Smooth muscle cell (in vitro differentiated cells): ENCODE data around the gene SAMD14. TPM values are rescaled to one million over a fixed set of nuclear protein-coding genes. Genes with fewer than 3 reads are reported as not detected.

Experiments
- DNase-seq: peaks from one replicate; lab custom pipeline; 2025; ENCODE audit not compliant: unreplicated experiment; lab: John Stamatoyannopoulos, UW
- H2AFZ ChIP-seq: fragments of 200-600 bp; sonication (generic); 2 replicates; pipeline ENCODE4 v1.6.0; 2016; ENCODE audit warnings: antibody characterized with exemption, low read depth, mild to moderate bottlenecking
- H3F3A ChIP-seq: fragments of 200-600 bp; sonication (generic); 2 replicates; pipeline ENCODE4 v1.6.0; 2017; ENCODE audit warnings: antibody characterized with exemption, low read depth
- H3K27ac ChIP-seq: fragments of 200-600 bp; sonication (generic); 2 replicates; pipeline ENCODE4 v1.5.1; 2016; ENCODE audit warnings: low read depth, mild to moderate bottlenecking
- H3K27me3 ChIP-seq: fragments of 200-600 bp; sonication (generic); 2 replicates; pipeline ENCODE4 v1.6.1; 2016; ENCODE audit warnings: low read depth, mild to moderate bottlenecking
- H3K36me3 ChIP-seq: fragments of 200-600 bp; sonication (generic); 2 replicates; pipeline ENCODE4 v1.5.1; 2016; ENCODE audit warnings: low read depth
- H3K4me1 ChIP-seq: fragments of 200-600 bp; sonication (generic); 2 replicates; pipeline ENCODE4 v1.5.1; 2016; ENCODE audit warnings: low read depth
- H3K4me2 ChIP-seq: fragments of 200-600 bp; sonication (generic); 2 replicates; pipeline ENCODE4 v1.6.0; 2016; ENCODE audit warnings: mild to moderate bottlenecking
- H3K4me3 ChIP-seq: fragments of 200-600 bp; sonication (generic); 2 replicates; pipeline ENCODE4 v1.5.1; 2016; ENCODE audit warnings: mild to moderate bottlenecking
- H3K79me2 ChIP-seq: fragments of 200-600 bp; sonication (generic); 2 replicates; pipeline ENCODE4 v1.6.0; 2016; ENCODE audit warnings: low read depth, mild to moderate bottlenecking
- H3K9ac ChIP-seq: fragments of 200-600 bp; sonication (generic); 2 replicates; pipeline ENCODE4 v1.6.0; 2016; ENCODE audit warnings: low read depth
- H3K9me3 ChIP-seq: fragments of 200-600 bp; sonication (generic); replicated peaks from 2 replicates; pipeline ENCODE4 v1.5.1; 2016; ENCODE audit warnings: low read depth
- H4K20me1 ChIP-seq: fragments of 200-600 bp; sonication (generic); 2 replicates; pipeline ENCODE4 v1.6.0; 2016; ENCODE audit warnings: low read depth
- CTCF ChIP-seq: fragments of 200-600 bp; sonication (generic); IDR thresholded peaks from 2 replicates; pipeline ENCODE4 v1.5.1; 2017; ENCODE audit warnings: borderline replicate concordance, mild to moderate bottlenecking, antibody characterized with exemption; ENCODE audit not compliant: insufficient read depth, poor library complexity, severe bottlenecking
- WGBS: methylation state at CpG from one replicate; pipeline ENCODE4 v1.1.7; 2016; ENCODE audit warnings: low lambda C conversion rate; 5-methylcytosine and 5-hydroxymethylcytosine counted together
- polyA plus RNA-seq: library from polyadenylated mRNA; unstranded; fragments of >200 nt; fragmentation: Nextera tagmentation; extraction: Ambion mirVana; gene quantifications from 2 replicates; pipeline ENCODE4 v1.2.1, GENCODE V29; 2016
- total RNA-seq: library from RNA; depleted of rRNA; stranded (reverse); fragments of >200 nt; gene quantifications from 2 replicates; pipeline ENCODE4 v1.2.3, GENCODE V29; 2014

Gene SAMD14
- total and polyA plus RNA-seq, 2 experiments from 2014 or later: 13.7 to 39.1 TPM

GRCh38 chr17:50139950-50140885 lies 10.3 kb upstream of the SAMD14 start:
- Histone ChIP-seq H3K4me1 (no peaks in the 10 kb centered on the region), H3K27ac (no peak overlapping the region), H3K79me2 (peaks cover 16% of the 10 kb centered on the region), H2AFZ (no peak overlapping the region), H3K4me2 (no peak overlapping the region), H3K4me3 (no peak overlapping the region), H3K36me3 (no peaks in the 10 kb centered on the region), H3K27me3 (no peaks in the 10 kb centered on the region), H3K9me3 (no peaks in the 10 kb centered on the region), H3K9ac (no peak overlapping the region), H3F3A (no peaks in the 10 kb centered on the region), H4K20me1 (peaks cover 91% of the 10 kb centered on the region)
- DNase-seq: peak; percentile 35
- TF ChIP-seq CTCF: peak; percentile 87
- WGBS: 44% methylated on average over 17 of the region's 19 CpGs

GRCh38 chr17:50139185-50139783 lies 9.3 kb upstream of the SAMD14 start:
- Histone ChIP-seq H3K9ac (no peak overlapping the region), H3K27ac (no peak overlapping the region), H4K20me1 (peaks cover 82% of the 10 kb centered on the region), H2AFZ (no peak overlapping the region), H3K4me2 (no peak overlapping the region), H3K27me3 (no peaks in the 10 kb centered on the region), H3K4me3 (no peak overlapping the region), H3K4me1 (no peaks in the 10 kb centered on the region), H3K36me3 (no peaks in the 10 kb centered on the region), H3K9me3 (no peaks in the 10 kb centered on the region), H3F3A (no peaks in the 10 kb centered on the region), H3K79me2 (peaks cover 11% of the 10 kb centered on the region)
- DNase-seq: no peak
- WGBS: 92% methylated on average over 15 of the region's 15 CpGs
- TF ChIP-seq CTCF: no peak

GRCh38 chr17:50137042-50137441 lies 7.1 kb upstream of the SAMD14 start:
- no peak overlapping the region for H2AFZ ChIP-seq
- H4K20me1 ChIP-seq: peaks cover 72% of the 10 kb centered on the region
- no peak for TF ChIP-seq CTCF
- 98% methylated on average over 4 of the region's 4 CpGs for WGBS
- no peak overlapping the region for H3K9ac ChIP-seq
- no peaks in the 10 kb centered on the region for H3K9me3 ChIP-seq
- H3K27me3 ChIP-seq: no peaks in the 10 kb centered on the region
- H3K4me2 ChIP-seq: no peak overlapping the region
- no peak for DNase-seq
- peaks cover 10% of the 10 kb centered on the region for H3F3A ChIP-seq
- no peak overlapping the region for H3K4me3 ChIP-seq
- no peaks in the 10 kb centered on the region for H3K4me1 ChIP-seq
- H3K79me2 ChIP-seq: no peaks in the 10 kb centered on the region
- no peaks in the 10 kb centered on the region for H3K36me3 ChIP-seq
- no peak overlapping the region for H3K27ac ChIP-seq
